IMR-90 (cell line): Measurements from ENCODE around the gene CHAC1. TPM values are rescaled to one million over a fixed set of nuclear protein-coding genes. Genes with fewer than 3 reads are reported as not detected.

Experiments
- ATAC-seq: fragments of 200-7000 bp; cut with Tn5 transposase; 2 replicates; pipeline ENCODE4 v1.9.1; 2020; ENCODE audit warnings: low read depth, mild to moderate bottlenecking, moderate library complexity
- BruUV-seq: library from RNA; stranded (reverse); fragments of 400-500 nt; replicated peaks from 2 replicates; lab custom pipeline; 2021; lab: Mats Ljungman, UMichigan
- CTCF ChIA-PET: fragments of 300-600 bp; formaldehyde crosslinking; extraction: SDS; loops from one replicate; lab custom pipeline; 2021; ENCODE audit warnings: antibody characterized with exemption; lab: Yijun Ruan, JAX
- POLR2A ChIA-PET: fragments of 300-600 bp; sonication (Branson Sonifier 250); formaldehyde crosslinking; loops from one replicate; lab custom pipeline; 2022; ENCODE audit warnings: antibody characterized with exemption; ENCODE audit not compliant: unreplicated experiment; lab: Charles Lee
- DNase-seq: peaks from one replicate; pipeline ENCODE4 v3.0.0; 2013
- H2AFZ ChIP-seq: replicated peaks from 2 replicates; pipeline ENCODE3; 2013; ENCODE audit warnings: low read length, mild to moderate bottlenecking; ENCODE audit not compliant: poor library complexity
- H2AK5ac ChIP-seq: 2 replicates; pipeline ENCODE4 v1.6.1; 2013; ENCODE audit warnings: low read depth, low read length, inconsistent platforms
- H2AK9ac ChIP-seq: replicated peaks from 2 replicates; pipeline ENCODE3; 2013; ENCODE audit warnings: mild to moderate bottlenecking, low read depth, low read length, moderate library complexity; ENCODE audit not compliant: poor library complexity
- H2BK120ac ChIP-seq: 2 replicates; pipeline ENCODE4 v1.6.1; 2013; ENCODE audit warnings: low read depth, low read length, inconsistent platforms
- H2BK15ac ChIP-seq: 3 replicates; pipeline ENCODE4 v1.6.1; 2013; ENCODE audit warnings: low read depth, low read length, inconsistent platforms
- H2BK20ac ChIP-seq: 2 replicates; pipeline ENCODE4 v1.6.1; 2013; ENCODE audit warnings: low read depth, mild to moderate bottlenecking, inconsistent platforms, low read length, moderate library complexity
- H2BK5ac ChIP-seq: 2 replicates; pipeline ENCODE4 v1.6.1; 2013; ENCODE audit warnings: mild to moderate bottlenecking, low read depth, low read length, inconsistent platforms; ENCODE audit not compliant: poor library complexity, severe bottlenecking
- H3K14ac ChIP-seq: replicated peaks from 2 replicates; pipeline ENCODE4 v1.6.1; 2013; ENCODE audit warnings: low read depth, low read length, inconsistent platforms
- H3K18ac ChIP-seq: 2 replicates; pipeline ENCODE4 v1.6.1; 2013; ENCODE audit warnings: low read depth, low read length, control low read depth
- H3K23ac ChIP-seq: 2 replicates; pipeline ENCODE4 v1.6.1; 2013; ENCODE audit warnings: low read depth, low read length, inconsistent platforms
- H3K27ac ChIP-seq: 2 replicates; pipeline ENCODE4 v1.5.1; 2013; ENCODE audit warnings: mild to moderate bottlenecking, control low read depth, low read length; ENCODE audit not compliant: insufficient read depth
- H3K27me3 ChIP-seq: 2 replicates; pipeline ENCODE4 v1.6.1; 2013; ENCODE audit warnings: low read length; ENCODE audit not compliant: control insufficient read depth, insufficient read depth
- H3K36me3 ChIP-seq: 2 replicates; pipeline ENCODE4 v1.6.1; 2013; ENCODE audit warnings: low read length, mixed read lengths; ENCODE audit not compliant: control insufficient read depth, insufficient read depth
- H3K4ac ChIP-seq: 2 replicates; pipeline ENCODE4 v1.6.1; 2013; ENCODE audit warnings: low read depth, low read length, inconsistent platforms
- H3K4me1 ChIP-seq: 2 replicates; pipeline ENCODE4 v1.6.1; 2013; ENCODE audit warnings: low read length, mixed read lengths; ENCODE audit not compliant: control insufficient read depth, insufficient read depth
- H3K4me2 ChIP-seq: 2 replicates; pipeline ENCODE4 v1.6.1; 2013; ENCODE audit warnings: low read depth, mild to moderate bottlenecking, control low read depth, low read length, moderate library complexity
- H3K4me3 ChIP-seq: 2 replicates; pipeline ENCODE4 v1.5.1; 2013; ENCODE audit warnings: low read depth, mild to moderate bottlenecking, control low read depth, low read length, moderate library complexity; ENCODE audit not compliant: insufficient read depth
- H3K56ac ChIP-seq: 2 replicates; pipeline ENCODE4 v1.6.1; 2013; ENCODE audit warnings: low read length, inconsistent platforms; ENCODE audit not compliant: insufficient read depth; ENCODE audit errors: extremely low read depth
- H3K79me1 ChIP-seq, 2 experiments: 2 replicates each; pipeline ENCODE4 v1.6.1; 2013; ENCODE audit warnings: low read length in 2 of 2, inconsistent platforms in 1 of 2, low read depth in 1 of 2
- H3K9ac ChIP-seq: 2 replicates; pipeline ENCODE4 v1.6.1; 2013; ENCODE audit warnings: low read depth, low read length, control low read depth
- H3K9me1 ChIP-seq: 2 replicates; pipeline ENCODE4 v1.6.1; 2013; ENCODE audit warnings: low read length, inconsistent platforms; ENCODE audit not compliant: insufficient read depth
- H3K9me3 ChIP-seq: 2 replicates; pipeline ENCODE4 v1.6.1; 2013; ENCODE audit warnings: low read length; ENCODE audit not compliant: control insufficient read depth, insufficient read depth
- H4K20me1 ChIP-seq: 2 replicates; pipeline ENCODE4 v1.6.1; 2013; ENCODE audit warnings: low read length, inconsistent platforms; ENCODE audit not compliant: insufficient read depth
- H4K5ac ChIP-seq: 2 replicates; pipeline ENCODE4 v1.6.1; 2013; ENCODE audit warnings: mild to moderate bottlenecking, low read depth, low read length, control low read depth
- H4K8ac ChIP-seq, 2 experiments: 2 replicates each; pipeline ENCODE4 v1.6.1; 2013; ENCODE audit warnings: low read depth in 2 of 2, low read length in 2 of 2, control low read depth in 1 of 2, inconsistent platforms in 1 of 2
- H4K91ac ChIP-seq: 2 replicates; pipeline ENCODE4 v1.6.1; 2013; ENCODE audit warnings: low read depth, low read length, inconsistent platforms; ENCODE audit not compliant: insufficient read depth
- RAD21 ChIP-seq: IDR thresholded peaks from 2 replicates; pipeline ENCODE4 v1.6.1; 2012; ENCODE audit warnings: low read length, improper control_type of control experiment
- RCOR1 ChIP-seq: IDR thresholded peaks from 2 replicates; pipeline ENCODE4 v1.6.1; 2012; ENCODE audit warnings: mild to moderate bottlenecking, low read length, improper control_type of control experiment; ENCODE audit not compliant: insufficient replicate concordance
- WGBS, 2 experiments: methylation state at CpG; one replicate each; pipeline versions ENCODE4 v1.1.5 to v1.1.7; 2013; ENCODE audit warnings: missing lambda C conversion rate in 2 of 2; ENCODE audit not compliant: insufficient read length in 1 of 2; ENCODE audit errors: extremely low coverage in 2 of 2; 5-methylcytosine and 5-hydroxymethylcytosine counted together
- dilution Hi-C: fragments of 300-500 bp; cut with HindIII; formaldehyde crosslinking; loops from one replicate; pipeline ENCODE4 v1.14.3; 2018; ENCODE audit warnings: low sequenced_read_pairs; ENCODE audit not compliant: unreplicated experiment
- in situ Hi-C: fragments of 300-500 bp; cut with MboI; formaldehyde crosslinking; loops from 3 replicates; pipeline ENCODE4 v1.14.3; 2019; ENCODE audit warnings: low sequenced_read_pairs, inconsistent platforms, mixed read lengths
- intact Hi-C: fragments of 100-400 bp; cut with micrococcal nuclease; formaldehyde crosslinking; loops from 2 replicates; pipeline ENCODE4 v1.10.0; 2022
- polyA plus RNA-seq, 3 experiments: library from polyadenylated mRNA; depleted of rRNA; stranded (reverse); fragments of >200 nt; gene quantifications; 2 replicates each; pipeline ENCODE4 v1.2.3, GENCODE V29; 2012; ENCODE audit warnings: low replicate concordance in 1 of 3
- total RNA-seq: library from RNA; depleted of rRNA; stranded (reverse); fragments of >200 nt; gene quantifications from 2 replicates; pipeline ENCODE4 v1.2.3, GENCODE V29; 2012

CHAC1 gene
- total and polyA plus RNA-seq, 2 of the 4 experiments (the other 2 are of a cell fraction) = 51.3 to 77.8 TPM

DNA sequence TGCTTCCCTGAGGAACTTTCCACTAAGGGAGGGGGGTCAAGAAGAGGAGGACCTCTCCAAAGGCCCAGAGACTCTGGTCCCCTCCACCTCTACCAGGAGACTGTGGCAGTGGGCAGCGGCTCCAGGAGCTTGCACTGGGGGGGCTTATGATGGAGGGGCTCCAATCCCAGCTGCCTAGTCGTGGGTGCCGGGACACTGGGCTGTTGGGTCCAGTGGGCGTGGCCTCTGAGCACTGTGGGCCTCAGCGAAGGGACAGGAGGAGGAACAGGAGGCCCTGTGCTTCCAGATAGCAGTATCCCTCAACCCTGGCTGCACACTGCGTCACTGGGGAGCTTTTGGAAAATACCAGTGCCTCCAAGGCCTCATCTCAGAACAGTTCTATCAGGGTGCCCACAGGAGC is 37.6 kb upstream of the CHAC1 start:
- Histone ChIP-seq H4K8ac (no peak overlapping the region), H2BK120ac (no peak overlapping the region), H3K9ac (no peak overlapping the region), H3K4me2 (no peak overlapping the region), H3K4me1 (peaks cover 2% of the 10 kb centered on the region; the same call in 1 of the 2 replicates), H3K23ac (no peak overlapping the region), H2BK5ac (no peak overlapping the region), H4K20me1 (no peaks in the 10 kb centered on the region), H3K79me1 (no peaks in the 10 kb centered on the region), H2AFZ (peak overlapping the region; percentile 2), H3K36me3 (no peaks in the 10 kb centered on the region), H2AK9ac (no peak overlapping the region), H4K5ac (no peak overlapping the region), H3K27ac (no peak overlapping the region), H3K9me1 (peaks cover 4% of the 10 kb centered on the region), H4K91ac (no peak overlapping the region), H3K56ac (no peak overlapping the region), H2AK5ac (no peak overlapping the region), H2BK20ac (no peak overlapping the region), H3K14ac (no peak overlapping the region), H3K9me3 (no peaks in the 10 kb centered on the region), H3K4ac (no peak overlapping the region), H3K18ac (no peak overlapping the region), H2BK15ac (no peak overlapping the region), H3K4me3 (no peak overlapping the region), H3K27me3 (no peaks in the 10 kb centered on the region)
- in situ Hi-C loops = no loop called here
- no peak for ATAC-seq
- 59% methylated on average over 5 of the region's 6 CpGs; no CpG with 5 or more reads in 1 of the 2 experiments for WGBS, 2 experiments
- no peak for TF ChIP-seq RCOR1
- TF ChIP-seq RAD21 = no peak
- intact Hi-C loops = no loop called here
- dilution Hi-C loops = no loop called here
- DNase-seq = no peak
- BruUV-seq = no TSS peak
- CTCF ChIA-PET = no interaction called here
- POLR2A ChIA-PET = no interaction called here
